ENCODE data around the gene PLSCR3. TPM values are rescaled to one million over a fixed set of nuclear protein-coding genes. Genes with fewer than 3 reads are reported as not detected.
A peak's percentile ranks its signal among the peaks of the same experiment; 100 is the strongest.

Gene PLSCR3
- total and polyA plus RNA-seq, 2 donors (not counting 3 experiments of a cell fraction or from before 2014, with no cell fraction given), result 59.9 to 94.8 TPM

DNA sequence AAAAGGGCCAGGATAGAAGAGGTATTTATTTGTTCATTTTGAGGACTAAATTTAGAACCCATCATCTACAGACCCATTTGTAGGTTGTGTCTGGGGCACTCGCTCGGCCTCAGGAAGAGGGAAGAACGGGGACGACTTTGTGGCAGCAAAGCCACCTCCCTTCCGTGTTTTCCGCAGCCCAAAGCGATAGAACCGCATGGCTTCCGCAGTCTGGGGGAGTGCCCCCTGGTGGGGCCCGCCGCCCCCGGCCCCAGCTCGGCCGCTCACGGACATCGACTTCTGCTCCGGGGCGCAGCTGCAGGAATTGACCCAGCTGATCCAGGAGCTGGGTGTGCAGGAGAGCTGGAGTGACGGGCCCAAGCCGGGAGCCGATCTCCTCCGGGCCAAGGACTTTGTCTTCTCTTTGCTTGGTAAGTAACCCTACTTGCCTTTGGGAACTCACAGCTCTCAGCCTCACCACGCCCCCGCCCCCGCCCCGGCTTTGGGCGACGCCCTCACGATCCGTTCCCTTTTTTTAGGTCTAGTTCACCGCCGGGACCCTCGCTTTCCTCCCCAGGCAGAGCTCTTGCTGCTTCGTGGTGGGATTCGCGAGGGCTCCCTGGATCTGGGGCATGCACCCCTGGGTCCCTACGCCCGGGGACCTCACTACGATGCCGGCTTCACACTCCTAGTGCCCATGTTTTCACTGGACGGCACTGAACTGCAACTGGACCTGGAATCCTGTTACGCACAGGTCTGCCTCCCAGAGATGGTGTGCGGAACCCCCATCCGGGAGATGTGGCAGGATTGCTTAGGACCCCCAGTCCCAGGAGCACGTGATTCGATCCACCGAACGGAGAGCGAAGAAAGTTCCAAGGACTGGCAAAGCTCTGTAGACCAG is 41.6 kb upstream of the PLSCR3 start:
- no peak for TF ChIP-seq FOS (IDR thresholded peaks at IDR 0.05; ENCODE audit: borderline replicate concordance, insufficient read depth, low read length)
- peak; percentile 15 for TF ChIP-seq POLR2A (IDR thresholded peaks at IDR 0.05; ENCODE audit: low read depth, low read length)
- TF ChIP-seq, protein P1, sequence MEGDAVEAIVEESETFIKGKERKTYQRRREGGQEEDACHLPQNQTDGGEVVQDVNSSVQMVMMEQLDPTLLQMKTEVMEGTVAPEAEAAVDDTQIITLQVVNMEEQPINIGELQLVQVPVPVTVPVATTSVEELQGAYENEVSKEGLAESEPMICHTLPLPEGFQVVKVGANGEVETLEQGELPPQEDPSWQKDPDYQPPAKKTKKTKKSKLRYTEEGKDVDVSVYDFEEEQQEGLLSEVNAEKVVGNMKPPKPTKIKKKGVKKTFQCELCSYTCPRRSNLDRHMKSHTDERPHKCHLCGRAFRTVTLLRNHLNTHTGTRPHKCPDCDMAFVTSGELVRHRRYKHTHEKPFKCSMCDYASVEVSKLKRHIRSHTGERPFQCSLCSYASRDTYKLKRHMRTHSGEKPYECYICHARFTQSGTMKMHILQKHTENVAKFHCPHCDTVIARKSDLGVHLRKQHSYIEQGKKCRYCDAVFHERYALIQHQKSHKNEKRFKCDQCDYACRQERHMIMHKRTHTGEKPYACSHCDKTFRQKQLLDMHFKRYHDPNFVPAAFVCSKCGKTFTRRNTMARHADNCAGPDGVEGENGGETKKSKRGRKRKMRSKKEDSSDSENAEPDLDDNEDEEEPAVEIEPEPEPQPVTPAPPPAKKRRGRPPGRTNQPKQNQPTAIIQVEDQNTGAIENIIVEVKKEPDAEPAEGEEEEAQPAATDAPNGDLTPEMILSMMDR (IDR thresholded peaks at IDR 0.05; ENCODE audit: extremely low read depth in 1 of 2, insufficient read depth in 1 of 2, low read depth in 1 of 2, low read length in 2 of 2), result peak; percentile 10 to 35
- TF ChIP-seq MYC (IDR thresholded peaks at IDR 0.05; ENCODE audit: low read depth, low read length), result no peak
- no peak for TF ChIP-seq JUN (IDR thresholded peaks at IDR 0.05; ENCODE audit: borderline replicate concordance, insufficient read depth, insufficient read length, low read depth)
- no peak for TF ChIP-seq EZH2 (IDR thresholded peaks at IDR 0.05; ENCODE audit: borderline replicate concordance, low read depth, low read length, severe bottlenecking)
- TF ChIP-seq, protein P2, sequence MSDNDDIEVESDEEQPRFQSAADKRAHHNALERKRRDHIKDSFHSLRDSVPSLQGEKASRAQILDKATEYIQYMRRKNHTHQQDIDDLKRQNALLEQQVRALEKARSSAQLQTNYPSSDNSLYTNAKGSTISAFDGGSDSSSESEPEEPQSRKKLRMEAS (IDR thresholded peaks at IDR 0.05; ENCODE audit: insufficient read depth, insufficient read length), result peak; percentile 13
- TF ChIP-seq GATA2 (IDR thresholded peaks at IDR 0.05; ENCODE audit: insufficient read depth, insufficient read length, low read depth, low read length), result no peak
- TF ChIP-seq POLR2AphosphoS5 (IDR thresholded peaks at IDR 0.05; ENCODE audit: insufficient read depth, low read depth, low read length), result no peak
- H3K36me3 ChIP-seq (ENCODE audit: control insufficient read depth in 2 of 2, extremely low read depth in 1 of 2, insufficient read depth in 2 of 2, low read length in 2 of 2), result no peaks in the 10 kb centered on the region
- peak; percentile 35 for DNase-seq (ENCODE audit: low read depth, low spot score)
- CTCF ChIA-PET, result interaction anchor here (0.8 to 4.4 kb wide), 34 partner anchors 10 to 390 kb away, joined by 3 to 70 read pairs (median 7); partner anchors contain the start of genes CHRNB1, NLGN2, PLSCR3 and POLR2A
- POLR2A ChIA-PET, result interaction anchor here (0.5 to 1.7 kb wide), 5 partner anchors 32 to 49 kb away, joined by 3 to 8 read pairs (median 5); partner anchors contain the start of genes POLR2A and TMEM256
- FAIRE-seq, result peak; percentile 70
- TSS peak; percentile 53 for BruUV-seq (replicated peaks)
- H2AFZ ChIP-seq (ENCODE audit: low read depth, low read length), result peak overlapping the region; percentile 48
- no peaks in the 10 kb centered on the region for H3K79me2 ChIP-seq (ENCODE audit: control insufficient read depth, insufficient read depth, low read length)
- no peaks in the 10 kb centered on the region for H4K20me1 ChIP-seq (replicated peaks; ENCODE audit: control insufficient read depth, extremely low read depth, insufficient read depth, low read length)
- peak overlapping the region; percentile 94 for H3K4me2 ChIP-seq (ENCODE audit: insufficient read depth, low read length)
- H3K4me3 ChIP-seq (replicated peaks in 1 of 3; ENCODE audit: insufficient read depth in 1 of 3, low read depth in 1 of 3, low read length in 3 of 3), result peak overlapping the region; percentile 54 to 83 (median 83)
- dilution Hi-C loops (cut with MboI; ENCODE audit: extremely low pct_ligation_motif_present, low sequenced_read_pairs) (no loop called here), intact Hi-C loops (cut with micrococcal nuclease) (loop anchor here (1.0 to 5.0 kb wide), 9 partner anchors 19 to 251 kb away; partner anchors contain the start of genes CTDNEP1, ELP5, KCTD11 and PLSCR3)
- peaks cover 23% of the 10 kb centered on the region for H3K4me1 ChIP-seq (ENCODE audit: control insufficient read depth, extremely low read depth, insufficient read depth, low read length)
- H3K27ac ChIP-seq (ENCODE audit: insufficient read depth, low read depth, low read length), result peak overlapping the region; percentile 32
- H3K9ac ChIP-seq (replicated peaks; ENCODE audit: extremely low read depth, insufficient read depth, low read length), result peak overlapping the region; percentile 46
- H3K9me3 ChIP-seq (replicated peaks; ENCODE audit: control insufficient read depth, insufficient read depth, low read length), result no peaks in the 10 kb centered on the region
- peaks cover 20 to 27% of the 10 kb centered on the region in 2 experiments for H3K27me3 ChIP-seq (ENCODE audit: control insufficient read depth in 2 of 2, insufficient read depth in 2 of 2, low read length in 2 of 2)
- H3K9me1 ChIP-seq (replicated peaks; ENCODE audit: control insufficient read depth, extremely low read depth, insufficient read depth, low read length), result no peaks in the 10 kb centered on the region

Data from endothelial cell of umbilical vein (primary cell).